H9 (cell line): Measurements from ENCODE around the gene MICA. TPM values are rescaled to one million over a fixed set of nuclear protein-coding genes. Genes with fewer than 3 reads are reported as not detected.

ENCODE experiments used
- DNase-seq: peaks from one replicate; pipeline ENCODE4 v3.0.0-alpha.2; 2017
- H2AFZ ChIP-seq: one replicate; pipeline ENCODE4 v1.6.1; 2013; ENCODE audit warnings: mild to moderate bottlenecking, low read length, control low read depth, moderate library complexity
- H2AK5ac ChIP-seq: 2 replicates; pipeline ENCODE4 v1.6.1; 2013; ENCODE audit warnings: low read length, control low read depth, mixed read lengths; ENCODE audit not compliant: insufficient read length
- H2BK120ac ChIP-seq: one replicate; pipeline ENCODE4 v1.6.1; 2013; ENCODE audit warnings: low read depth, mild to moderate bottlenecking, low read length, control low read depth, inconsistent platforms; ENCODE audit not compliant: poor library complexity, severe bottlenecking
- H2BK12ac ChIP-seq: 2 replicates; pipeline ENCODE4 v1.6.1; 2013; ENCODE audit warnings: low read length, control low read depth, mixed read lengths, low read depth; ENCODE audit not compliant: insufficient read length
- H2BK15ac ChIP-seq: 2 replicates; pipeline ENCODE4 v1.6.1; 2013; ENCODE audit warnings: low read depth, low read length, control low read depth
- H2BK20ac ChIP-seq: one replicate; pipeline ENCODE4 v1.6.1; 2013; ENCODE audit warnings: low read depth, mild to moderate bottlenecking, low read length, control low read depth, inconsistent platforms; ENCODE audit not compliant: poor library complexity, severe bottlenecking
- H2BK5ac ChIP-seq: 2 replicates; pipeline ENCODE4 v1.6.1; 2013; ENCODE audit warnings: low read length, control low read depth, mixed read lengths; ENCODE audit not compliant: insufficient read length
- H3K14ac ChIP-seq: 2 replicates; pipeline ENCODE4 v1.6.1; 2013; ENCODE audit warnings: low read length, control low read depth; ENCODE audit not compliant: insufficient read depth
- H3K18ac ChIP-seq: 2 replicates; pipeline ENCODE4 v1.6.1; 2013; ENCODE audit warnings: low read depth, mild to moderate bottlenecking, mixed read lengths, low read length, control low read depth; ENCODE audit not compliant: insufficient read length
- H3K23ac ChIP-seq: 2 replicates; pipeline ENCODE4 v1.6.1; 2013; ENCODE audit warnings: low read length, control low read depth, mixed read lengths, low read depth; ENCODE audit not compliant: insufficient read length
- H3K23me2 ChIP-seq: 2 replicates; pipeline ENCODE4 v1.6.1; 2013; ENCODE audit warnings: low read depth, mild to moderate bottlenecking, mixed read lengths, low read length, control low read depth; ENCODE audit not compliant: insufficient read length, poor library complexity, severe bottlenecking
- H3K27ac ChIP-seq: 2 replicates; pipeline ENCODE4 v1.5.1; 2013; ENCODE audit warnings: low read length, control low read depth, mixed read lengths, low read depth; ENCODE audit not compliant: insufficient read length
- H3K27me3 ChIP-seq: 2 replicates; pipeline ENCODE4 v1.6.1; 2013; ENCODE audit warnings: low read length, control low read depth, inconsistent platforms; ENCODE audit not compliant: insufficient read depth
- H3K4ac ChIP-seq: 2 replicates; pipeline ENCODE4 v1.6.1; 2013; ENCODE audit warnings: low read depth, mild to moderate bottlenecking, control low read depth, inconsistent platforms, low read length, moderate library complexity
- H3K4me1 ChIP-seq: 2 replicates; pipeline ENCODE4 v1.6.1; 2013; ENCODE audit warnings: low read length, control low read depth, inconsistent platforms; ENCODE audit not compliant: insufficient read depth
- H3K4me2 ChIP-seq: 2 replicates; pipeline ENCODE4 v1.6.1; 2013; ENCODE audit warnings: low read length, control low read depth, mixed read lengths; ENCODE audit not compliant: insufficient read length, insufficient read depth
- H3K56ac ChIP-seq: 2 replicates; pipeline ENCODE4 v1.6.1; 2013; ENCODE audit warnings: low read depth, mild to moderate bottlenecking, mixed read lengths, low read length, control low read depth; ENCODE audit not compliant: insufficient read length
- H3K79me1 ChIP-seq: 2 replicates; pipeline ENCODE4 v1.6.1; 2013; ENCODE audit warnings: low read depth, mild to moderate bottlenecking, moderate library complexity, low read length, control low read depth, inconsistent platforms; ENCODE audit not compliant: insufficient read depth, poor library complexity, severe bottlenecking
- H3K79me2 ChIP-seq: 2 replicates; pipeline ENCODE4 v1.6.1; 2013; ENCODE audit warnings: low read length, control low read depth, inconsistent platforms; ENCODE audit not compliant: insufficient read depth
- H3K9ac ChIP-seq: 2 replicates; pipeline ENCODE4 v1.6.1; 2013; ENCODE audit warnings: low read length, control low read depth, mixed read lengths; ENCODE audit not compliant: insufficient read length; ENCODE audit errors: extremely low read depth
- H3K9me3 ChIP-seq: one replicate; pipeline ENCODE4 v1.6.1; 2013; ENCODE audit warnings: low read depth, low read length, inconsistent platforms; ENCODE audit not compliant: control insufficient read depth
- H3T11ph ChIP-seq: one replicate; pipeline ENCODE4 v1.6.1; 2013; ENCODE audit warnings: mild to moderate bottlenecking, low read length, control low read depth, inconsistent platforms
- H4K20me1 ChIP-seq: one replicate; pipeline ENCODE4 v1.6.1; 2013; ENCODE audit not compliant: control insufficient read depth, insufficient read length, insufficient read depth
- H4K5ac ChIP-seq: 2 replicates; pipeline ENCODE4 v1.6.1; 2013; ENCODE audit warnings: low read depth, mild to moderate bottlenecking, mixed read lengths, low read length, control low read depth; ENCODE audit not compliant: insufficient read length
- H4K8ac ChIP-seq: replicated peaks from 2 replicates; pipeline ENCODE4 v1.6.1; 2013; ENCODE audit warnings: low read length, control low read depth, mixed read lengths, low read depth; ENCODE audit not compliant: insufficient read length
- H4K91ac ChIP-seq: 2 replicates; pipeline ENCODE4 v1.6.1; 2013; ENCODE audit warnings: low read depth, mild to moderate bottlenecking, moderate library complexity, mixed read lengths, low read length, control low read depth; ENCODE audit not compliant: insufficient read length
- H3K27ac Mint-ChIP-seq, 3 experiments: 2 replicates in 2 of 3; 3 replicates in 1 of 3; pipeline ENCODE4 v1.8.0; 2020 to 2021; ENCODE audit warnings: mixed read lengths in 3 of 3, mild to moderate bottlenecking in 1 of 3, moderate library complexity in 1 of 3
- H3K27me3 Mint-ChIP-seq: 2 replicates; pipeline ENCODE4 v1.8.0; 2021; ENCODE audit warnings: low read depth, mild to moderate bottlenecking, moderate library complexity, mixed read lengths
- H3K36me3 Mint-ChIP-seq, 3 experiments: 2 replicates in 2 of 3; 3 replicates in 1 of 3; pipeline ENCODE4 v1.8.0; 2020 to 2021; ENCODE audit warnings: low read depth in 3 of 3, mixed read lengths in 3 of 3; ENCODE audit not compliant: insufficient read depth in 1 of 3
- H3K4me1 Mint-ChIP-seq, 2 experiments: 2 replicates each; pipeline ENCODE4 v1.8.0; 2020; ENCODE audit warnings: mixed read lengths in 2 of 2
- H3K4me3 Mint-ChIP-seq, 2 experiments: 2 replicates in 1 of 2; 3 replicates in 1 of 2; pipeline ENCODE4 v1.8.0; 2020 to 2021; ENCODE audit warnings: mild to moderate bottlenecking in 2 of 2, mixed read lengths in 2 of 2, moderate library complexity in 1 of 2
- H3K9me3 Mint-ChIP-seq, 2 experiments: 2 replicates in 1 of 2; 3 replicates in 1 of 2; pipeline ENCODE4 v1.8.0; 2020; ENCODE audit warnings: mild to moderate bottlenecking in 2 of 2, mixed read lengths in 2 of 2, moderate library complexity in 1 of 2
- CTCF ChIP-seq: fragments of 200-600 bp; sonication (generic); conservative IDR thresholded peaks from 3 replicates; pipeline ENCODE4 v1.8.0; 2021; ENCODE audit warnings: antibody characterized with exemption, mild to moderate bottlenecking
- WGBS: extraction: QIAGEN DNeasy Blood & Tissue Kit; methylation state at CpG from one replicate; pipeline ENCODE4 v1.1.7; 2013; ENCODE audit warnings: missing lambda C conversion rate, low lambda C conversion rate, mixed read lengths; ENCODE audit not compliant: insufficient read length; ENCODE audit errors: extremely low coverage; 5-methylcytosine and 5-hydroxymethylcytosine counted together
- total RNA-seq: library from RNA; stranded (reverse); gene quantifications from 2 replicates; pipeline ENCODE4 v1.2.1, GENCODE V29; 2021

The MICA gene
- total RNA-seq, 1 experiment from 2014 or later = 8.5 TPM

GRCh38 chr6:31419842-31420241 is 16.4 kb downstream of the MICA start:
- H2BK20ac ChIP-seq = no peak overlapping the region
- no peaks in the 10 kb centered on the region for H3K27me3 ChIP-seq
- H4K91ac ChIP-seq = no peak overlapping the region
- H3K9me3 ChIP-seq = no peaks in the 10 kb centered on the region
- no peak overlapping the region for H3K18ac ChIP-seq
- Mint-ChIP-seq H3K27me3 (peaks cover 3% of the 10 kb centered on the region), H3K27ac (no peak overlapping the region), H3K4me1 (peaks cover 2 to 3% of the 10 kb centered on the region in 2 experiments; a peak in 1 of 4 replicates), H3K9me3 (no peaks in the 10 kb centered on the region; a peak in 1 of 5 replicates), H3K4me3 (no peak overlapping the region), H3K36me3 (peaks cover 8 to 17% (median 15%) of the 10 kb centered on the region in 3 experiments; a peak in 6 of 7 replicates)
- no peak overlapping the region for H2AK5ac ChIP-seq
- H4K8ac ChIP-seq = no peak overlapping the region
- DNase-seq = no peak
- no peaks in the 10 kb centered on the region for H3K23me2 ChIP-seq
- no peak overlapping the region for H2BK15ac ChIP-seq
- H3K56ac ChIP-seq = no peak overlapping the region
- WGBS = no CpG with 5 or more reads among the region's 2 CpGs
- no peak for TF ChIP-seq CTCF
- no peak overlapping the region for H3K27ac ChIP-seq
- H4K5ac ChIP-seq = no peak overlapping the region
- no peak overlapping the region for H3K9ac ChIP-seq
- no peak overlapping the region for H3K4me2 ChIP-seq
- no peak overlapping the region for H2BK12ac ChIP-seq
- H2BK5ac ChIP-seq = no peak overlapping the region
- no peaks in the 10 kb centered on the region for H3K4me1 ChIP-seq
- H3K23ac ChIP-seq = no peak overlapping the region
- no peak overlapping the region for H3K14ac ChIP-seq
- H3T11ph ChIP-seq = no peak overlapping the region
- H2AFZ ChIP-seq = no peak overlapping the region
- no peak overlapping the region for H2BK120ac ChIP-seq
- H3K4ac ChIP-seq = no peak overlapping the region
- no peaks in the 10 kb centered on the region for H3K79me1 ChIP-seq
- no peaks in the 10 kb centered on the region for H3K79me2 ChIP-seq
- no peaks in the 10 kb centered on the region for H4K20me1 ChIP-seq
